Endodermal cell (in vitro differentiated cells): Measurements from ENCODE around the gene ADGRD1. TPM values are rescaled to one million over a fixed set of nuclear protein-coding genes. Genes with fewer than 3 reads are reported as not detected.
"Not testable (repeated sequence)": the region's sequence is repeated elsewhere in the genome, so short reads cannot be mapped to it uniquely, and the experiment has no call there.

Experiments
- DNase-seq: peaks from one replicate; pipeline ENCODE4 v3.0.0-alpha.2; 2017
- H3K27ac ChIP-seq: 2 replicates; pipeline ENCODE4 v1.5.1; 2013; ENCODE audit warnings: mild to moderate bottlenecking, low read depth, low read length, moderate library complexity
- H3K27me3 ChIP-seq: 2 replicates; pipeline ENCODE4 v1.6.1; 2013; ENCODE audit warnings: mild to moderate bottlenecking, low read length, moderate library complexity; ENCODE audit not compliant: insufficient read depth, control insufficient read depth, poor library complexity, severe bottlenecking
- H3K36me3 ChIP-seq: 2 replicates; pipeline ENCODE4 v1.7.0; 2013; ENCODE audit warnings: mild to moderate bottlenecking, low read length, moderate library complexity; ENCODE audit not compliant: control insufficient read depth, insufficient read depth
- H3K4me1 ChIP-seq: one replicate; pipeline ENCODE4 v1.7.0; 2013; ENCODE audit warnings: low read length; ENCODE audit not compliant: control insufficient read depth, insufficient read depth
- H3K4me3 ChIP-seq: 2 replicates; pipeline ENCODE4 v1.5.1; 2013; ENCODE audit warnings: mild to moderate bottlenecking, low read length, moderate library complexity
- H3K9ac ChIP-seq: 2 replicates; pipeline ENCODE4 v1.6.1; 2013; ENCODE audit warnings: mild to moderate bottlenecking, low read length, moderate library complexity; ENCODE audit not compliant: poor library complexity, severe bottlenecking; ENCODE audit errors: extremely low read depth
- H3K9me3 ChIP-seq: 2 replicates; pipeline ENCODE4 v1.6.1; 2013; ENCODE audit warnings: mild to moderate bottlenecking, low read length, moderate library complexity; ENCODE audit not compliant: control insufficient read depth
- H3K27ac Mint-ChIP-seq: 2 replicates; pipeline ENCODE4 v1.8.0; 2020; ENCODE audit warnings: mixed read lengths
- H3K27me3 Mint-ChIP-seq: 2 replicates; pipeline ENCODE4 v1.8.0; 2021; ENCODE audit warnings: mild to moderate bottlenecking, mixed read lengths; ENCODE audit not compliant: insufficient read depth
- H3K36me3 Mint-ChIP-seq: 2 replicates; pipeline ENCODE4 v1.8.0; 2020; ENCODE audit warnings: low read depth, mixed read lengths
- H3K4me1 Mint-ChIP-seq: 2 replicates; pipeline ENCODE4 v1.8.0; 2020; ENCODE audit warnings: mixed read lengths
- H3K4me3 Mint-ChIP-seq: 2 replicates; pipeline ENCODE4 v1.8.0; 2020; ENCODE audit warnings: mild to moderate bottlenecking, moderate library complexity, mixed read lengths
- H3K9me3 Mint-ChIP-seq: 2 replicates; pipeline ENCODE4 v1.8.0; 2020; ENCODE audit warnings: mild to moderate bottlenecking, mixed read lengths
- CTCF ChIP-seq: fragments of 200-600 bp; sonication (generic); conservative IDR thresholded peaks from 2 replicates; pipeline ENCODE4 v1.5.0; 2021; ENCODE audit warnings: antibody characterized with exemption, mild to moderate bottlenecking
- WGBS, 2 experiments: methylation state at CpG; one replicate each; pipeline versions ENCODE4 v1.1.5 to v1.1.7; 2013; ENCODE audit warnings: missing lambda C conversion rate in 2 of 2, mixed read lengths in 1 of 2; ENCODE audit not compliant: insufficient coverage in 1 of 2, insufficient read length in 1 of 2; 5-methylcytosine and 5-hydroxymethylcytosine counted together
- total RNA-seq, 2 donors: library from RNA; stranded (reverse); fragmentation: NEBNext Ultra II Directional in 1 of 2; extraction: Animal tissue kit (Norgen Biotek cat#: 25700) in 1 of 2; gene quantifications; 2 replicates in 1 of 2; 3 replicates in 1 of 2; pipeline ENCODE4 v1.2.1, GENCODE V29; 2021

The ADGRD1 gene
- total RNA-seq, 2 donors from 2014 or later: 1.3 to 2.9 TPM

- Mint-ChIP-seq H3K4me3 (no peak overlapping the region), H3K27me3 (no peaks in the 10 kb centered on the region), H3K9me3 (peaks cover 36% of the 10 kb centered on the region), H3K36me3 (peaks cover 6% of the 10 kb centered on the region), H3K4me1 (no peaks in the 10 kb centered on the region), H3K27ac (no peak overlapping the region)
- no peaks in the 10 kb centered on the region for H3K4me1 ChIP-seq
- no peak for DNase-seq
- 94% methylated on average over 7 to 12 of the region's 12 CpGs for WGBS, 2 experiments
- no peak overlapping the region for H3K9ac ChIP-seq
- no peak overlapping the region for H3K4me3 ChIP-seq
- TF ChIP-seq CTCF: no peak
- no peaks in the 10 kb centered on the region for H3K9me3 ChIP-seq
- H3K27ac ChIP-seq: no peak overlapping the region
- no peaks in the 10 kb centered on the region for H3K36me3 ChIP-seq
- no peaks in the 10 kb centered on the region for H3K27me3 ChIP-seq
Measured at GRCh38 chr12:130994821-130995375, 41.2 kb downstream of the ADGRD1 start.

DNA sequence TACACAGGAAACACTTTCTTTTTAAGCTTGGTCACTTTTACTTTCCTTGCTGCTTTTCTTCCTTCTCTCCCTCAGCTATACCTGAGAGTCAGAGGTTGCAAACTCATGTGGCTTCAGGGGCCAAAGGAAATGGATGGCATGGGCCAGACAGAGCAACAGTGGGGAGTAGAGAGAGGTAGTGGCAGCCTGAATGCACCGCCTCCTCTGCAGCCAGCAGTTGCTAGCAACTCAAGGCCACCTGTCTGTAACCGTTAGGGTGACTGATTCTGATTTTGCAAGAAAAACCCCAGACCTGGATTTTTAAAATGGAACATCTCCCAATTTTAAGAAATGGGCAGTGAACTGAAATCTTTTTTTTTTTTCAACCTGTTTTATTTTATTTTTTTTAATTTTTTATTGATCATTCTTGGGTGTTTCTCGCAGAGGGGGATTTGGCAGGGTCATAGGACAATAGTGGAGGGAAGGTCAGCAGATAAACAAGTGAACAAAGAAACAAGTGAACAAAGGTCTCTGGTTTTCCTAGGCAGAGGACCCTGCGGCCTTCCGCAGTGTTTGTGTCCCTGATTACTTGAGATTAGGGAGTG is 41.8 kb downstream of the ADGRD1 start:
- H3K27ac Mint-ChIP-seq, DNase-seq, H3K9me3 ChIP-seq, H3K4me3 Mint-ChIP-seq, H3K27ac ChIP-seq, H3K36me3 ChIP-seq, H3K4me1 Mint-ChIP-seq, H3K4me1 ChIP-seq, H3K36me3 Mint-ChIP-seq, H3K9ac ChIP-seq, H3K27me3 ChIP-seq, H3K4me3 ChIP-seq, H3K27me3 Mint-ChIP-seq: not testable (repeated sequence)
- 87 to 90% methylated on average over 2 of the region's 5 CpGs for WGBS, 2 experiments
- H3K9me3 Mint-ChIP-seq: peaks cover 40% of the 10 kb centered on the region

DNA sequence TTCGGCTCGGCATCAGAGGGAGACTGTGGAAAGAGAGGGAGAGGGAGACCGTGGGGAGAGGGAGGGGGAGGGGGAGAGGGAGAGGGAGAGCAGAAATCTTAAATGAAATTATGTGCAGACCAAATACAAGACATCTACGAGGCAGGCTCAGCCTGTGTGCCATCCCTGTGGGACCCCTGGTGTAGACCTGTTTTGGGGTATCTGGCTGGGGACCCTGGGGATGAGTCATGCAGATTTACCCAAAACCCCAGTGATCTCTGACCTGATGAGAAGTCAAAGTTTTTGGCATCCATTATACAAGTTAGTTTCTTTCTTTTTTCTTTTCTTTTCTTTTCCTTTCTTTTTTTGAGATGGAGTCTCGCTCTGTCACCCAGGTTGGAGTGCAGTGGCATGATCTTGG is 44.4 kb downstream of the ADGRD1 start:
- H3K9me3 Mint-ChIP-seq: peaks cover 45% of the 10 kb centered on the region
- H3K4me1 Mint-ChIP-seq: no peaks in the 10 kb centered on the region
- Histone ChIP-seq H3K9me3 (peaks cover 4% of the 10 kb centered on the region), H3K36me3 (no peaks in the 10 kb centered on the region), H3K4me3 (no peak overlapping the region), H3K27me3 (no peaks in the 10 kb centered on the region), H3K27ac (no peak overlapping the region), H3K4me1 (no peaks in the 10 kb centered on the region), H3K9ac (no peak overlapping the region)
- H3K27me3 Mint-ChIP-seq: no peaks in the 10 kb centered on the region
- H3K36me3 Mint-ChIP-seq: peaks cover 6% of the 10 kb centered on the region
- DNase-seq: no peak
- no peak overlapping the region for H3K27ac Mint-ChIP-seq
- H3K4me3 Mint-ChIP-seq: no peak overlapping the region
- WGBS, 2 experiments: 96 to 100% methylated on average over 1 to 4 of the region's 5 CpGs
- TF ChIP-seq CTCF: no peak
